CD4-positive, alpha-beta T cell treated with Interleukin-15 for 1 hour (primary cell): ENCODE data around the gene PIK3CA.
"Not testable (repeated sequence)": the region's sequence is repeated elsewhere in the genome, so short reads cannot be mapped to it uniquely, and the experiment has no call there.

Experiments used
- DNase-seq: peaks from one replicate; pipeline ENCODE4 v3.0.0-alpha.2; 2020

The PIK3CA gene

GRCh38 chr3:179265875-179266274, 117.7 kb downstream of the PIK3CA start:
- DNase-seq = no peak

- DNase-seq = no peak
Observed at GRCh38 chr3:179266701-179267211, 118.6 kb downstream of the PIK3CA start.

GRCh38 chr3:179268400-179269051, 120.4 kb downstream of the PIK3CA start:
- DNase-seq = no peak

DNA sequence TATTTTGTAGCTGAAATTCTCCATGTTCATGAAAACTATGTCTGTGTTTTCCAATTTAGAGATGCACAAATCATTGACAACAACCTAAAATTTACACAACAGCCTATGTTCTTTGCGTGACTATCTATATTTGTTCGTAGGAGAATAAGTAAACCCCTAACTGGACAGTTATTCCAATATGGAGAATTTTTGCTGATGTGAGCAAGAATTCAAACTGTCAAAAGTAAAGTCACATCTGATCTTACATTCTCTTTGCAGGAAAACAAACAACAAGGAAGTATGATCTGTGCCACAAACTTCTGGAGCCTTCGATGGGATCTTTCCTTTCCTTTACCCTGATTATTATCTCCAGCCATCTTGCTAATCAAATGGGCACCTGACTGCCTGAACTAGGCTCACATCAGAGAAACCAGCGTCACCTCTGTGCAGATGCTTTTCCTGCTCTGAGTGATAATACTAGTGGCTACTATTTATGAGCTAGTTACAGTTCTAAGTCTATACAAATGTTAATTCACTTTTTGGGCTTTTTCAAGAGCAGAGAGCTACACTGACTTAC, 121.1 kb downstream of the PIK3CA start:
- no peak for DNase-seq

- DNase-seq = no peak
Observed at GRCh38 chr3:179272385-179272784, 124.2 kb downstream of the PIK3CA start.

- DNase-seq = not testable (repeated sequence)
Observed at GRCh38 chr3:179274434-179274833, 126.3 kb downstream of the PIK3CA start.

- no peak for DNase-seq
Observed at GRCh38 chr3:179276001-179276400, 127.8 kb downstream of the PIK3CA start.

- DNase-seq = no peak
Observed at GRCh38 chr3:179276743-179277142, 128.6 kb downstream of the PIK3CA start.

DNA sequence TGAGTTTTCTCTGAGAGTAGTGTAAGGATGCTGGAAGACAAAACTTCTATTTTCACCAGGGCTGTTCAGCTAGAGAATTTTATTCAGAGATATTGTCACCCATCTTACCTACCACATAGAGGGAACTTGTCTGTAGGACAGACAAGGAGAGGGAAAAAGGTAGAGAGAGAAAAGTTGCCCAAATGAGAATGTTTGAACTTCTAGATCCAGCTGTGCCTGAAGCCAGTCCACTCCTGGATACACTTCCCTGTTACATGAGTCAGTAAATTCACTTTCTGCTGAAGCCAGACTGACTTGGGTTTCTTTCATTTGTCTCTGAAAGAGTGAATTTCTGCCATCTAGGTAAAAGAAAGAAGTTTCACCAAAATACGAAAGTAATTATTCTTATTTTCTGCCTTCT, 130.0 kb downstream of the PIK3CA start:
- no peak for DNase-seq

DNA sequence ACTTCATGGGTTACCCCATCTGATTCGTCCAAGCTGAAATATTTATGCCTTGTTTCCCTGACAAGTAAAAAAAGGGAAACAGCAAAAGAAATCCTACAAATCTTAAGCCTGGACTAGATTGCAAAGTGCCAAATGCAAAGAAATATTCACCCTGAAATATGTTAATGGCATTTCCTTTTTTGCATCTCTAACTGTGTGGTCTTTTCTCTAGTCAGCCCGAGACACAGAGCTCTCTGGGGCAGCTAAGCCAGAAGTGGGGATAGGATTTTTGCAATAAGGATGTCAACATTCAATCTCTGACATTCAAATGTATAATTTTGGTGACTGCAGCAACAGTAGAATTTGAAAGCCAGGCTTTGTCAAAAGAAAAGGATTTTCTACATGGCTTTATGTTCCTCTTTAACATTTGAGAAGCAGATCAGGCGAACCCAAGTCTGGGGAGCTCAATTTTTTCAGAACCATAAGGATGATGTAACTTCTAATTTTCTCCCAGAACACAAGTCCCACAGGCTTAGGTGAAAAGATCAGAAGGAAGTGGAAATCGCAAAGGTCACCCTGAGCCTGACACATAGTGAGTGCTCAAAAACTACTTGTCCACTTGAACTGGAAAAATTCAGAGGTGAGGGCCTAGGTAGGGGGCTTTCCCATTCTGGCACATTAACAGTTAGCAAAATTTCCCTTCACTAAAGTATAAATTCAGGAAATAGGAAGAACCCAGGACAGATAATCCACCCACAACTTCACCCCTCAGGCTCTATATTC, 131.0 kb downstream of the PIK3CA start:
- DNase-seq = no peak

DNA sequence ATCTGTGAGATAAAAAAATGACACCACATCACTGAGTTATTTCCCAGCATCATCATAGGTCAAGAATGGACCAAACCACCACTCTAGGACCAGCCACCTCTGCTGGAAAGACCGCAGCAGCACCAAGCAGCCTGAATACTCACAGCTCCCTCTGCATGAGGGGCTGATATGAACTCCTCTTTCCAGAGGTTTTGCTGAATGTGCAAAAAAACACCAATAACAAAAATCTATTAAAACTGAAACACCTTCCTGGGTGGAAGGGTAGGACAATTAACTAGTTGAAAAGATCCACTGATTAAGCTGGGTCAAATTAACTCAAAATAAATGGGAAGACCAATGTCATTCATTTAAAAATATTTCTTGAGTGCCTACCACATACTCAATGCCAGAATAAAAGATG, 131.7 kb downstream of the PIK3CA start:
- no peak for DNase-seq

GRCh38 chr3:179281825-179282224, 133.7 kb downstream of the PIK3CA start:
- no peak for DNase-seq

DNA sequence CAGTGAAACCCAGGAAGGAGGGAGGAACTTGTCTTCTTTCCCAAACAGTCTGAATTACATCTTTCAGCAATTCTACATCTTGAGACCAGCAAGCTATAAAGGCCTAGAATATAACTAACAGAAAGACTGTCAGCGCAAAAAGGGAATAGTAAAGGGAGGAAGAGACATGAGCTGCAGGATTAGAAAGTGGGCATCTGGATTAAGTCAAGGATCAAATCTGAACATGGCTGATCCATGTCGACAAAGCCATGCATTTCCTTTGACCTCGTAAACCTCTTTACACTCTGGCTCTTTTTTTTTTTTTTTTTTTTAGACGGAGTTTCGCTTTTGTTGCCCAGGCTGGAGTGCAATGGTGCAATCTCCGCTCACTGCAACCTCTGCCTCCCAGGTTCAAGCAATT, 138.2 kb downstream of the PIK3CA start:
- DNase-seq = no peak

DNA sequence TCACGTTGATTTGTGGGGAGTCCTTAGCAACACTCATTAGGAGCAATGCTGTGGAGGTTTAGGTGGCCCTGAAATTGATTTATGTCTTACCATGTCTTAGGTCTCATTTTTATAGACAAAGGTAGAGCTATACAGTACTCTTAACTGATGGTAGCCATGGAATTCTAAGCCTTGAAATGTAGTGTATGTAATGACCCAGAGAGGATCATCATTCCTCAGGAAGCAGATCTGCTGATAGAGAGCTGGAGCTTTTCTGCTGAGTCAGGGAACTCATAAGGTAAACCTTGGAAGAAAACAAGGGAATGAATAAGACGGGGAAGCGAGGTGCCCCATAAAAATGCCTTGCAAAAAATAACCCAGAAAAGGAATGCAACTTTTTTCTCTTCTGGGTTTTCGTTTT, 140.7 kb downstream of the PIK3CA start:
- no peak for DNase-seq

DNA sequence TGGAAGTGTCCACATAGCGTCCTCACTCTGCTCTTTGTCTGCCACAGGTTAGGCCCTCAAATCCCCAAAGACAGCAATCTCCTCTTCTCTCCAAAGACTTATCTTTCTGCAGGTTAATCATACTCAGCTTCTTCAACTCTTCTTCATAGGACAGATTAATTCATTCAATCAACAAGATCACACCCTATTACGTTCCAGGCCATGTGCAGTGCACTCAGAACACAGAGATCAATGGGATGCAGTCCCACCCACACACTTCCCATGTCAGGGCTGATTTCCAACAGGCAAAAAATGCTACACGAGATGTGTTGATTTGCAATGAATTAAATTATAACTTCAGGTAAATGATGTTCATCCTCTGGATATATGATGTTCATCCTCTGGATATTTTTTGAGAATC, 141.1 kb downstream of the PIK3CA start:
- no peak for DNase-seq
